IMR-90 (cell line): Measurements from ENCODE around the gene LAMA2. TPM values are rescaled to one million over a fixed set of nuclear protein-coding genes. Genes with fewer than 3 reads are reported as not detected.

Experiments used
- ATAC-seq: fragments of 200-7000 bp; cut with Tn5 transposase; 2 replicates; pipeline ENCODE4 v1.9.1; 2020; ENCODE audit warnings: low read depth, mild to moderate bottlenecking, moderate library complexity
- BruUV-seq: library from RNA; stranded (reverse); fragments of 400-500 nt; replicated peaks from 2 replicates; lab custom pipeline; 2021; lab: Mats Ljungman, UMichigan
- CTCF ChIA-PET: fragments of 300-600 bp; formaldehyde crosslinking; extraction: SDS; loops from one replicate; lab custom pipeline; 2021; ENCODE audit warnings: antibody characterized with exemption; lab: Yijun Ruan, JAX
- POLR2A ChIA-PET: fragments of 300-600 bp; sonication (Branson Sonifier 250); formaldehyde crosslinking; loops from one replicate; lab custom pipeline; 2022; ENCODE audit warnings: antibody characterized with exemption; ENCODE audit not compliant: unreplicated experiment; lab: Charles Lee
- DNase-seq: peaks from one replicate; pipeline ENCODE4 v3.0.0; 2013
- H2AFZ ChIP-seq: replicated peaks from 2 replicates; pipeline ENCODE3; 2013; ENCODE audit warnings: low read length, mild to moderate bottlenecking; ENCODE audit not compliant: poor library complexity
- H2AK5ac ChIP-seq: 2 replicates; pipeline ENCODE4 v1.6.1; 2013; ENCODE audit warnings: low read depth, low read length, inconsistent platforms
- H2AK9ac ChIP-seq: replicated peaks from 2 replicates; pipeline ENCODE3; 2013; ENCODE audit warnings: mild to moderate bottlenecking, low read depth, low read length, moderate library complexity; ENCODE audit not compliant: poor library complexity
- H2BK120ac ChIP-seq: 2 replicates; pipeline ENCODE4 v1.6.1; 2013; ENCODE audit warnings: low read depth, low read length, inconsistent platforms
- H2BK15ac ChIP-seq: 3 replicates; pipeline ENCODE4 v1.6.1; 2013; ENCODE audit warnings: low read depth, low read length, inconsistent platforms
- H2BK20ac ChIP-seq: 2 replicates; pipeline ENCODE4 v1.6.1; 2013; ENCODE audit warnings: low read depth, mild to moderate bottlenecking, inconsistent platforms, low read length, moderate library complexity
- H2BK5ac ChIP-seq: 2 replicates; pipeline ENCODE4 v1.6.1; 2013; ENCODE audit warnings: mild to moderate bottlenecking, low read depth, low read length, inconsistent platforms; ENCODE audit not compliant: poor library complexity, severe bottlenecking
- H3K14ac ChIP-seq: replicated peaks from 2 replicates; pipeline ENCODE4 v1.6.1; 2013; ENCODE audit warnings: low read depth, low read length, inconsistent platforms
- H3K18ac ChIP-seq: 2 replicates; pipeline ENCODE4 v1.6.1; 2013; ENCODE audit warnings: low read depth, low read length, control low read depth
- H3K23ac ChIP-seq: 2 replicates; pipeline ENCODE4 v1.6.1; 2013; ENCODE audit warnings: low read depth, low read length, inconsistent platforms
- H3K27ac ChIP-seq: 2 replicates; pipeline ENCODE4 v1.5.1; 2013; ENCODE audit warnings: mild to moderate bottlenecking, control low read depth, low read length; ENCODE audit not compliant: insufficient read depth
- H3K27me3 ChIP-seq: 2 replicates; pipeline ENCODE4 v1.6.1; 2013; ENCODE audit warnings: low read length; ENCODE audit not compliant: control insufficient read depth, insufficient read depth
- H3K36me3 ChIP-seq: 2 replicates; pipeline ENCODE4 v1.6.1; 2013; ENCODE audit warnings: low read length, mixed read lengths; ENCODE audit not compliant: control insufficient read depth, insufficient read depth
- H3K4ac ChIP-seq: 2 replicates; pipeline ENCODE4 v1.6.1; 2013; ENCODE audit warnings: low read depth, low read length, inconsistent platforms
- H3K4me1 ChIP-seq: 2 replicates; pipeline ENCODE4 v1.6.1; 2013; ENCODE audit warnings: low read length, mixed read lengths; ENCODE audit not compliant: control insufficient read depth, insufficient read depth
- H3K4me2 ChIP-seq: 2 replicates; pipeline ENCODE4 v1.6.1; 2013; ENCODE audit warnings: low read depth, mild to moderate bottlenecking, control low read depth, low read length, moderate library complexity
- H3K4me3 ChIP-seq: 2 replicates; pipeline ENCODE4 v1.5.1; 2013; ENCODE audit warnings: low read depth, mild to moderate bottlenecking, control low read depth, low read length, moderate library complexity; ENCODE audit not compliant: insufficient read depth
- H3K56ac ChIP-seq: 2 replicates; pipeline ENCODE4 v1.6.1; 2013; ENCODE audit warnings: low read length, inconsistent platforms; ENCODE audit not compliant: insufficient read depth; ENCODE audit errors: extremely low read depth
- H3K79me1 ChIP-seq, 2 experiments: 2 replicates each; pipeline ENCODE4 v1.6.1; 2013; ENCODE audit warnings: low read length in 2 of 2, inconsistent platforms in 1 of 2, low read depth in 1 of 2
- H3K9ac ChIP-seq: 2 replicates; pipeline ENCODE4 v1.6.1; 2013; ENCODE audit warnings: low read depth, low read length, control low read depth
- H3K9me1 ChIP-seq: 2 replicates; pipeline ENCODE4 v1.6.1; 2013; ENCODE audit warnings: low read length, inconsistent platforms; ENCODE audit not compliant: insufficient read depth
- H3K9me3 ChIP-seq: 2 replicates; pipeline ENCODE4 v1.6.1; 2013; ENCODE audit warnings: low read length; ENCODE audit not compliant: control insufficient read depth, insufficient read depth
- H4K20me1 ChIP-seq: 2 replicates; pipeline ENCODE4 v1.6.1; 2013; ENCODE audit warnings: low read length, inconsistent platforms; ENCODE audit not compliant: insufficient read depth
- H4K5ac ChIP-seq: 2 replicates; pipeline ENCODE4 v1.6.1; 2013; ENCODE audit warnings: mild to moderate bottlenecking, low read depth, low read length, control low read depth
- H4K8ac ChIP-seq, 2 experiments: 2 replicates each; pipeline ENCODE4 v1.6.1; 2013; ENCODE audit warnings: low read depth in 2 of 2, low read length in 2 of 2, control low read depth in 1 of 2, inconsistent platforms in 1 of 2
- H4K91ac ChIP-seq: 2 replicates; pipeline ENCODE4 v1.6.1; 2013; ENCODE audit warnings: low read depth, low read length, inconsistent platforms; ENCODE audit not compliant: insufficient read depth
- CEBPB ChIP-seq: IDR thresholded peaks from 2 replicates; pipeline ENCODE4 v1.6.1; 2012; ENCODE audit warnings: low read depth, low read length, improper control_type of control experiment
- ELK1 ChIP-seq: fragments of 150-350 bp; IDR thresholded peaks from 2 replicates; pipeline ENCODE4 v1.6.1; 2016; ENCODE audit warnings: low read depth, mild to moderate bottlenecking, low read length, moderate library complexity, borderline replicate concordance
- FOS ChIP-seq: fragments of 150-350 bp; IDR thresholded peaks from 2 replicates; pipeline ENCODE4 v1.6.1; 2016; ENCODE audit warnings: low read depth, low read length
- MAZ ChIP-seq: IDR thresholded peaks from 2 replicates; pipeline ENCODE4 v1.6.1; 2012; ENCODE audit warnings: low read depth, mild to moderate bottlenecking, low read length, improper control_type of control experiment, moderate library complexity, borderline replicate concordance
- RAD21 ChIP-seq: IDR thresholded peaks from 2 replicates; pipeline ENCODE4 v1.6.1; 2012; ENCODE audit warnings: low read length, improper control_type of control experiment
- RCOR1 ChIP-seq: IDR thresholded peaks from 2 replicates; pipeline ENCODE4 v1.6.1; 2012; ENCODE audit warnings: mild to moderate bottlenecking, low read length, improper control_type of control experiment; ENCODE audit not compliant: insufficient replicate concordance
- SMC3 ChIP-seq: fragments of 150-350 bp; IDR thresholded peaks from 2 replicates; pipeline ENCODE4 v1.6.1; 2016; ENCODE audit warnings: low read depth, mild to moderate bottlenecking, antibody characterized with exemption, low read length, moderate library complexity
- WGBS, 2 experiments: methylation state at CpG; one replicate each; pipeline versions ENCODE4 v1.1.5 to v1.1.7; 2013; ENCODE audit warnings: missing lambda C conversion rate in 2 of 2; ENCODE audit not compliant: insufficient read length in 1 of 2; ENCODE audit errors: extremely low coverage in 2 of 2; 5-methylcytosine and 5-hydroxymethylcytosine counted together
- dilution Hi-C: fragments of 300-500 bp; cut with HindIII; formaldehyde crosslinking; loops from one replicate; pipeline ENCODE4 v1.14.3; 2018; ENCODE audit warnings: low sequenced_read_pairs; ENCODE audit not compliant: unreplicated experiment
- in situ Hi-C: fragments of 300-500 bp; cut with MboI; formaldehyde crosslinking; loops from 3 replicates; pipeline ENCODE4 v1.14.3; 2019; ENCODE audit warnings: low sequenced_read_pairs, inconsistent platforms, mixed read lengths
- intact Hi-C: fragments of 100-400 bp; cut with micrococcal nuclease; formaldehyde crosslinking; loops from 2 replicates; pipeline ENCODE4 v1.10.0; 2022
- polyA plus RNA-seq, 3 experiments: library from polyadenylated mRNA; depleted of rRNA; stranded (reverse); fragments of >200 nt; gene quantifications; 2 replicates each; pipeline ENCODE4 v1.2.3, GENCODE V29; 2012; ENCODE audit warnings: low replicate concordance in 1 of 3
- total RNA-seq: library from RNA; depleted of rRNA; stranded (reverse); fragments of >200 nt; gene quantifications from 2 replicates; pipeline ENCODE4 v1.2.3, GENCODE V29; 2012
- TF ChIP-seq, protein P1 (sequence below): fragments of 150-350 bp; IDR thresholded peaks from 2 replicates; pipeline ENCODE4 v1.6.1; 2017; ENCODE audit warnings: mild to moderate bottlenecking, antibody characterized with exemption, low read length, low read depth
- TF ChIP-seq, protein P2 (sequence below): conservative IDR thresholded peaks from 2 replicates; pipeline ENCODE4 v1.5.1; 2012; ENCODE audit warnings: mild to moderate bottlenecking, low read depth, low read length, improper control_type of control experiment

LAMA2 gene
- total and polyA plus RNA-seq, 2 of the 4 experiments (the other 2 are of a cell fraction) = 9.9 to 13.3 TPM

DNA sequence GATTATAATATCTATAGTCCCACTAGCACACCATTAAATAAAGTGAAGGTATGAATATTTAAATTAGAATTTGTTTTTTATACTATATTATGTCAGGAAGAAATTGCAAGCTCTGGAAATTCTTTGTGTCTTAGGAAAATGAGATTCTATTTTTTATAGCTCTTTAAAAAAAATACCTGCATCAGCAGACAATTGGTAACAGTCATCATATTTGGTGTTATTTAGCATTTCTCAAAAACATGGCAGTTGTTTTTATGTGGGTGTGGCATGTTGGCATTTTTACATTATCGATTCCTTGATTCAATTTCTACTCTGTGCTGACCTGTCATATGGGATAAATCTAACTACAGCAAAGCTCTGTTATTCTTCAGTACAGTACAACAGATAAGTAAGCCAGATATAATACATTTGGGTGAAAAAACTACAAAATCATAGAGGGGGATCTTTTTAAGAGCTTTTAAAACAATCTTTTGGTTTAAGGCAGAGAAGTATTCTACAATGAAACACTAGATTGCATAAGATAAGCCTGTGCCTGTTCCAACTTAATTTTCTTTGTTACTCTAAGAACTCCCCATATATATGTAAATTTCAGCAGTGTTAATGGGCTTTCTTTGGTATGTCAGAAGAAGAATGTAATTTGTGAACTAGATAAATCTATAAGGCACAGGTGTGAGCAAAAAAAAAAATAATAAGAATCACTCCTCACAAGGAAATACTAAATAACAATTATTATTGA is 71.5 kb downstream of the LAMA2 start:
- Histone ChIP-seq H2AFZ (no peak overlapping the region), H2BK5ac (no peak overlapping the region), H2BK120ac (no peak overlapping the region), H2BK20ac (no peak overlapping the region), H3K27me3 (no peaks in the 10 kb centered on the region), H2BK15ac (no peak overlapping the region), H2AK9ac (no peak overlapping the region), H3K27ac (no peak overlapping the region), H4K5ac (no peak overlapping the region), H3K4me2 (no peak overlapping the region), H2AK5ac (no peak overlapping the region), H3K79me1 (no peaks in the 10 kb centered on the region), H3K18ac (no peak overlapping the region), H4K20me1 (no peaks in the 10 kb centered on the region), H3K9me1 (no peaks in the 10 kb centered on the region), H3K14ac (no peak overlapping the region), H3K9me3 (no peaks in the 10 kb centered on the region), H3K4ac (no peak overlapping the region), H3K4me1 (no peaks in the 10 kb centered on the region), H4K91ac (no peak overlapping the region), H3K23ac (no peak overlapping the region), H3K36me3 (no peaks in the 10 kb centered on the region), H3K4me3 (no peak overlapping the region), H4K8ac (no peak overlapping the region), H3K56ac (no peak overlapping the region), H3K9ac (no peak overlapping the region)
- in situ Hi-C loops (no loop called here), intact Hi-C loops (no loop called here), dilution Hi-C loops (no loop called here)
- no TSS peak for BruUV-seq
- DNase-seq = no peak
- ATAC-seq = no peak
- ChIA-PET POLR2A (no interaction called here), CTCF (no interaction called here)
- TF ChIP-seq SMC3 = no peak
- no peak for TF ChIP-seq MAZ
- no peak for TF ChIP-seq ELK1
- TF ChIP-seq, protein P1, sequence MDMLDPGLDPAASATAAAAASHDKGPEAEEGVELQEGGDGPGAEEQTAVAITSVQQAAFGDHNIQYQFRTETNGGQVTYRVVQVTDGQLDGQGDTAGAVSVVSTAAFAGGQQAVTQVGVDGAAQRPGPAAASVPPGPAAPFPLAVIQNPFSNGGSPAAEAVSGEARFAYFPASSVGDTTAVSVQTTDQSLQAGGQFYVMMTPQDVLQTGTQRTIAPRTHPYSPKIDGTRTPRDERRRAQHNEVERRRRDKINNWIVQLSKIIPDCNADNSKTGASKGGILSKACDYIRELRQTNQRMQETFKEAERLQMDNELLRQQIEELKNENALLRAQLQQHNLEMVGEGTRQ = no peak
- no peak for TF ChIP-seq CEBPB
- no peak for TF ChIP-seq FOS
- TF ChIP-seq, protein P2, sequence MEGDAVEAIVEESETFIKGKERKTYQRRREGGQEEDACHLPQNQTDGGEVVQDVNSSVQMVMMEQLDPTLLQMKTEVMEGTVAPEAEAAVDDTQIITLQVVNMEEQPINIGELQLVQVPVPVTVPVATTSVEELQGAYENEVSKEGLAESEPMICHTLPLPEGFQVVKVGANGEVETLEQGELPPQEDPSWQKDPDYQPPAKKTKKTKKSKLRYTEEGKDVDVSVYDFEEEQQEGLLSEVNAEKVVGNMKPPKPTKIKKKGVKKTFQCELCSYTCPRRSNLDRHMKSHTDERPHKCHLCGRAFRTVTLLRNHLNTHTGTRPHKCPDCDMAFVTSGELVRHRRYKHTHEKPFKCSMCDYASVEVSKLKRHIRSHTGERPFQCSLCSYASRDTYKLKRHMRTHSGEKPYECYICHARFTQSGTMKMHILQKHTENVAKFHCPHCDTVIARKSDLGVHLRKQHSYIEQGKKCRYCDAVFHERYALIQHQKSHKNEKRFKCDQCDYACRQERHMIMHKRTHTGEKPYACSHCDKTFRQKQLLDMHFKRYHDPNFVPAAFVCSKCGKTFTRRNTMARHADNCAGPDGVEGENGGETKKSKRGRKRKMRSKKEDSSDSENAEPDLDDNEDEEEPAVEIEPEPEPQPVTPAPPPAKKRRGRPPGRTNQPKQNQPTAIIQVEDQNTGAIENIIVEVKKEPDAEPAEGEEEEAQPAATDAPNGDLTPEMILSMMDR = no peak
- TF ChIP-seq RCOR1 = no peak
- no peak for TF ChIP-seq RAD21
- no CpG with 5 or more reads among the region's 1 CpG for WGBS, 2 experiments
